Muscle of leg (tissue), 11 donors: ENCODE measurements around the gene PANX2. TPM values are rescaled to one million over a fixed set of nuclear protein-coding genes. Genes with fewer than 3 reads are reported as not detected.

Experiments used
- DNase-seq: peaks from one replicate; pipeline ENCODE4 v3.0.0; 2013
- H3K27ac ChIP-seq: one replicate; pipeline ENCODE4 v1.5.1; 2013; ENCODE audit warnings: mild to moderate bottlenecking, low read length, control low read depth
- H3K27me3 ChIP-seq: one replicate; pipeline ENCODE4 v1.6.1; 2013; ENCODE audit warnings: low read length; ENCODE audit not compliant: control insufficient read depth, insufficient read depth
- H3K36me3 ChIP-seq: one replicate; pipeline ENCODE4 v1.6.1; 2013; ENCODE audit warnings: low read length; ENCODE audit not compliant: control insufficient read depth, insufficient read depth
- H3K4me1 ChIP-seq: one replicate; pipeline ENCODE4 v1.6.1; 2013; ENCODE audit warnings: low read length; ENCODE audit not compliant: control insufficient read depth, insufficient read depth
- H3K4me3 ChIP-seq: one replicate; pipeline ENCODE4 v1.5.1; 2013; ENCODE audit warnings: low read length, control low read depth
- H3K9me3 ChIP-seq: replicated peaks from 2 replicates; pipeline ENCODE4 v1.6.1; 2013; ENCODE audit warnings: low read depth, low read length; ENCODE audit not compliant: control insufficient read depth
- WGBS: methylation state at CpG from one replicate; pipeline ENCODE4 v1.1.5; 2013; ENCODE audit warnings: missing lambda C conversion rate; ENCODE audit not compliant: insufficient coverage; 5-methylcytosine and 5-hydroxymethylcytosine counted together
- polyA plus RNA-seq, 8 donors: library from polyadenylated mRNA; unstranded; fragments of 120-200 nt; gene quantifications; one replicate each; pipeline versions ENCODE4 v1.2.1 to v1.2.3, GENCODE V29; 2013; ENCODE audit warnings: inconsistent platforms in 1 of 8, low replicate concordance in 1 of 8; ENCODE audit not compliant: insufficient read length in 8 of 8, insufficient read depth in 1 of 8
- total RNA-seq: library from RNA; stranded (reverse); fragments of 120-200 nt; gene quantifications from one replicate; pipeline ENCODE4 v1.2.4, GENCODE V29; 2013

Gene PANX2
- total and polyA plus RNA-seq, 9 donors = 0.04 to 0.19 (median 0.15) TPM

DNA sequence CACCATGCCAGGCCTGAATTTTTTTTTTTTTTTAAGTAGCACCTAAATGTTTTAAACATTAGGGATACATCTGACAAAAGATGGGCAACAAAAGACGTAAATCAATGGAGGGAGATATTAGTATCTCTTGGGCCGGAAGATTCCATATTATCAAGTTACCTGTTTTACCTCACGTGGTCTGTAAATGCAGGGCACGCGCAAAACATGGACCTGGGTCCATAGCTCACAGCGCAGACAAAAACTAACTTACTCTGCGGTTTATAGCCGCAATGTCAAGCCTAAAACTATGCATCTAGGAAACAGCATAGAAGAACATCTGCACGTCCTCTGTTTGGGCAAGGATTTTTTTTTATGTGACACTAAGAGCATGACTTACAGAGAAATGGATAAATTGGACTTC, 31.5 kb upstream of the PANX2 start:
- no peaks in the 10 kb centered on the region for H3K9me3 ChIP-seq
- H3K36me3 ChIP-seq = no peaks in the 10 kb centered on the region
- H3K27ac ChIP-seq = no peak overlapping the region
- DNase-seq = no peak
- peaks cover 11% of the 10 kb centered on the region for H3K27me3 ChIP-seq
- H3K4me3 ChIP-seq = no peak overlapping the region
- peaks cover 3% of the 10 kb centered on the region for H3K4me1 ChIP-seq
- 79% methylated on average over 7 of the region's 9 CpGs for WGBS

- H3K4me1 ChIP-seq = peaks cover 3% of the 10 kb centered on the region
- H3K36me3 ChIP-seq = no peaks in the 10 kb centered on the region
- DNase-seq = no peak
- H3K27me3 ChIP-seq = peaks cover 11% of the 10 kb centered on the region
- H3K9me3 ChIP-seq = no peaks in the 10 kb centered on the region
- WGBS = 54% methylated on average over 4 of the region's 15 CpGs
- no peak overlapping the region for H3K27ac ChIP-seq
- no peak overlapping the region for H3K4me3 ChIP-seq
These were observed 30.6 kb upstream of the PANX2 start for GRCh38 chr22:50139843-50140415.

DNA sequence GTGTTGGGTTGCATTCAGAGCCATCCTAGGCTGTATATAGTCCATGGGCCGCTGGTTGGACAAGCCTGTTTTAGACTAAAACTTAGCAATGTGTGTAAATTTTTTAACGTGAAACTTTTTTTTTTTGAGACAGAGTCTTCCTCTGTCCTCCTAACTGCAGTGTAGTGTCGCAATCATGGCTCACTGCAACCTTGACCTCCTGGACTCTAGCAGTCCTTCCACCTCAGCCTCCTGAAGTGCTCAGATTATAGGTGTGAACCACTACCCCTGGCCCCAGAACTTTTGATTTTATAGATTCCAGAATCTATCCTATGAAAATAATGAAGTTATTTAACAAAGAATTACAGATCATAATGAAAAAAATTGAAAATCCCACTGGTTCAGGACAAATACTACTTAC, 29.9 kb upstream of the PANX2 start:
- H3K4me1 ChIP-seq = peaks cover 3% of the 10 kb centered on the region
- no CpG with 5 or more reads among the region's 3 CpGs for WGBS
- H3K27ac ChIP-seq = no peak overlapping the region
- no peaks in the 10 kb centered on the region for H3K9me3 ChIP-seq
- H3K36me3 ChIP-seq = no peaks in the 10 kb centered on the region
- H3K4me3 ChIP-seq = no peak overlapping the region
- H3K27me3 ChIP-seq = peaks cover 12% of the 10 kb centered on the region
- DNase-seq = no peak

- WGBS = 100% methylated on average over 1 of the region's 6 CpGs
- no peak for DNase-seq
- peaks cover 16% of the 10 kb centered on the region for H3K27me3 ChIP-seq
These were observed 29.1 kb upstream of the PANX2 start for GRCh38 chr22:50141462-50141861.

DNA sequence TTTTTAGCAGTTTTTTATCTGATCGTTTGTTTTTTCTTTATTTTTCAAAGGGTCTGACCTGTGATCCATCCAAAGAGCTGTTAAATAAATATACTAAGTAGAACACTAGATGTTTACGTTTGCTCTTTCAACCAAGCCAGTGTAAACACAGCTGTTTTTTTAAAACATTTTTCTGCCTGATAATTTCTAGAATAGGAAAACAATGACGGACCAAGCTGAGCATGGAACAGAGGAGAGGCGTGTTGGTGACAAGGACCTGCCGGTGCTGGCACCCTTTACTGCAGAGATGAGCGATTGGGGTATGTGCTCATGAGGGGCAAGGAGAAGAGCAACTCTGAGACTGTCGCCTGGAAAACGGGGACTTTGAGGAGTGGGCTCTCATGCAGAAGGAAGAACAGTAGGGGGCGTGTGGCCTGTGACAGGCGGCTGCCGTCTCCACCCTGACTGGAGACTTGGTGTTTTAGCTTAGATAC, 28.6 kb upstream of the PANX2 start:
- H3K9me3 ChIP-seq = no peaks in the 10 kb centered on the region
- no peak overlapping the region for H3K4me3 ChIP-seq
- H3K27me3 ChIP-seq = peaks cover 18% of the 10 kb centered on the region
- no peak overlapping the region for H3K27ac ChIP-seq
- WGBS = 17% methylated on average over 9 of the region's 11 CpGs
- no peak for DNase-seq
- H3K36me3 ChIP-seq = no peaks in the 10 kb centered on the region
- H3K4me1 ChIP-seq = peaks cover 11% of the 10 kb centered on the region

More at GRCh38 chr22:50141462-50141861, 29.1 kb upstream of the PANX2 start:
- Histone ChIP-seq H3K4me1 (peaks cover 10% of the 10 kb centered on the region), H3K36me3 (no peaks in the 10 kb centered on the region), H3K27ac (no peak overlapping the region), H3K4me3 (no peak overlapping the region), H3K9me3 (no peaks in the 10 kb centered on the region)

DNA sequence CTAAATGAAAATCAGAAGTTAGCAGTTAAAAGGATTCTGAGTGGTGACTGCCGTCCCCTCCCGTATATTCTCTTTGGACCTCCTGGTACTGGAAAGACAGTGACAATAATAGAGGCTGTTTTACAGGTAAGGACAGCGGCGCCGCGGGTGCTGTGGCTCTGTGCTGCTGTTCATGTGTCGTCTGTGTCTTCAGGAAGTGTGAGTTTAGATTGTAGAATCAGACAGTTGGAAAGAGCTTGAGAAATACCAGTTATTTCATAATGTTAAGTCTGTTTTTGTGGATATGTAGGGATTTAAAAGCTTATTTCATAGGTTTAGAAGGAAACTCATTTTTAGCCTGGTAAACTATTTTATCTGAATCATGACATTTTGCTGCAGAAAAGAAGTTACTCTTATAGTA, 27.4 kb upstream of the PANX2 start:
- Histone ChIP-seq H3K27ac (no peak overlapping the region), H3K4me3 (no peak overlapping the region), H3K36me3 (no peaks in the 10 kb centered on the region), H3K9me3 (no peaks in the 10 kb centered on the region), H3K4me1 (peaks cover 12% of the 10 kb centered on the region), H3K27me3 (peaks cover 18% of the 10 kb centered on the region)
- DNase-seq = no peak
- WGBS = 49% methylated on average over 3 of the region's 7 CpGs

- H3K27me3 ChIP-seq = peaks cover 18% of the 10 kb centered on the region
- no peak for DNase-seq
- no peaks in the 10 kb centered on the region for H3K9me3 ChIP-seq
- H3K27ac ChIP-seq = no peak overlapping the region
- no peak overlapping the region for H3K4me3 ChIP-seq
- WGBS = 84% methylated on average over 12 of the region's 18 CpGs
- H3K4me1 ChIP-seq = peaks cover 12% of the 10 kb centered on the region
- no peaks in the 10 kb centered on the region for H3K36me3 ChIP-seq
These were observed 26.4 kb upstream of the PANX2 start for GRCh38 chr22:50144005-50144614.

DNA sequence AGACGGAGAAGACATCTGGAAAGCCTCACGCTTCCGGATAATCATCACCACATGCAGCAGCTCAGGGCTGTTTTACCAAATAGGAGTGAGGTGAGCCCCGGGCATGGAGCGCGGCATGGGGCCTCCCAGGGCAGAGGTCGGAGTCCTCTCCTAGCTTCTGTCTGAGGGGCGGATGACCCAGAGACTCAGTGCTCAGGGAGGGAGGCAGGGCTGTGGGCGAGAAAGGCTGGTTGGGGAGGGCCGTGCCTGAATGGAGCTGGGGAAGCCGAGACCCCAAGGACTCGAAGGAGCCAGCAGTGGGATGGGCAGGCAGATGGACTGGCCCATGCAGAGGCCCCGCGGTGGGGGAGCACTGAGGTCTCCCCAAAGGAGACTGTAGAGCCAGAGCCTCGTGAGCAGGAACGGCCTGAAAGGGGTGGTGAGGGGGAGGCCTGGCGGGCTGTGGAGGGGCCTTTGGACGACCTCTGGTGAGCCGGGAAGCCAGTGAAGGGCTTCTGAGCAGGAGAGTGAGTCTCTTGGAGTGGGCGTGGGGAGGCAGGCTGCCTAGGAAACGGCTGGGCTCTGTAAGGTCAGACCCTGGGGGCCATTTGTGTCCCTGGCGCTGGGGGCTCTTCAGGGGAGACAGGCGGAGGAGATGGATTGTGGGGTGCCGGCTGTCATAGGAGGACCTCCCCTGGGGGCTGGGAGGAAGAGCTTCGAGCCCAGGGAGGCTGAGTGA, 24.7 kb upstream of the PANX2 start:
- Histone ChIP-seq H3K27ac (peak overlapping the region; percentile 51), H3K4me1 (peaks cover 12% of the 10 kb centered on the region), H3K27me3 (peaks cover 18% of the 10 kb centered on the region), H3K9me3 (no peaks in the 10 kb centered on the region), H3K4me3 (no peak overlapping the region), H3K36me3 (no peaks in the 10 kb centered on the region)
- WGBS = 23% methylated on average over 21 of the region's 25 CpGs
- DNase-seq = peak; percentile 71

GRCh38 chr22:50146439-50147238, 23.9 kb upstream of the PANX2 start:
- H3K27me3 ChIP-seq = peaks cover 18% of the 10 kb centered on the region
- DNase-seq = peak; percentile 85
- no peaks in the 10 kb centered on the region for H3K9me3 ChIP-seq
- H3K27ac ChIP-seq = peak overlapping the region; percentile 51
- 28% methylated on average over 17 of the region's 27 CpGs for WGBS
- H3K36me3 ChIP-seq = no peaks in the 10 kb centered on the region
- H3K4me1 ChIP-seq = peaks cover 12% of the 10 kb centered on the region
- H3K4me3 ChIP-seq = no peak overlapping the region
